GM12878 (cell line): ENCODE results near the gene TC2N.

ENCODE experiments used
- E2F4 ChIP-seq: IDR thresholded peaks from 2 replicates; pipeline ENCODE4 v1.6.1; 2012; ENCODE audit warnings: low read depth, low read length, improper control_type of control experiment
- EZH2 ChIP-seq: IDR thresholded peaks from 2 replicates; pipeline ENCODE4 v1.6.1; 2012; ENCODE audit warnings: low read depth, mild to moderate bottlenecking, control low read depth, inconsistent platforms, low read length, borderline replicate concordance; ENCODE audit not compliant: control insufficient read depth
- FOS ChIP-seq: IDR thresholded peaks from 3 replicates; pipeline ENCODE4 v1.6.1; 2011; ENCODE audit warnings: borderline replicate concordance; ENCODE audit not compliant: insufficient read length; ENCODE audit errors: extremely low read depth
- HDAC2 ChIP-seq: fragments of 200-600 bp; sonication (generic); IDR thresholded peaks from 2 replicates; pipeline ENCODE4 v1.6.1; 2017
- IKZF1 ChIP-seq: fragments of 450-650 bp; conservative IDR thresholded peaks from 2 replicates; pipeline ENCODE4 v1.6.1; 2017; ENCODE audit warnings: antibody characterized with exemption, mild to moderate bottlenecking
- JUNB ChIP-seq: IDR thresholded peaks from 2 replicates; pipeline ENCODE4 v1.6.1; 2016; ENCODE audit warnings: antibody characterized with exemption, mild to moderate bottlenecking
- NRF1 ChIP-seq: conservative IDR thresholded peaks from 2 replicates; pipeline ENCODE4 v1.6.1; 2011; ENCODE audit warnings: mild to moderate bottlenecking, low read depth, low read length, improper control_type of control experiment
- POLR2A ChIP-seq: IDR thresholded peaks from 2 replicates; pipeline ENCODE4 v1.6.1; 2011; ENCODE audit warnings: low read depth, mild to moderate bottlenecking, low read length
- RAD21 ChIP-seq: IDR thresholded peaks from 2 replicates; pipeline ENCODE4 v1.6.1; 2011; ENCODE audit warnings: mild to moderate bottlenecking, low read depth, low read length, moderate library complexity; ENCODE audit not compliant: insufficient read depth
- REST ChIP-seq: IDR thresholded peaks from 2 replicates; pipeline ENCODE4 v1.6.1; 2012; ENCODE audit warnings: mild to moderate bottlenecking, low read depth, low read length
- SIN3A ChIP-seq: IDR thresholded peaks from 2 replicates; pipeline ENCODE4 v1.6.1; 2012; ENCODE audit warnings: low read depth, low read length, improper control_type of control experiment
- SRF ChIP-seq, 2 experiments: IDR thresholded peaks; 2 replicates each; pipeline ENCODE4 v1.6.1; 2011; ENCODE audit warnings: low read depth in 2 of 2, low read length in 2 of 2, mild to moderate bottlenecking in 1 of 2, moderate library complexity in 1 of 2
- ZNF687 ChIP-seq: fragments of 450-650 bp; IDR thresholded peaks from 2 replicates; pipeline ENCODE4 v1.6.1; 2017; ENCODE audit warnings: mild to moderate bottlenecking, moderate library complexity
- ZZZ3 ChIP-seq: IDR thresholded peaks from 2 replicates; pipeline ENCODE4 v1.6.1; 2011; ENCODE audit warnings: low read depth; ENCODE audit not compliant: control insufficient read depth, insufficient read length

GRCh38 chr14:91906374-91906773 is 39.0 kb upstream of the TC2N start:
- no peak for TF ChIP-seq RAD21
- no peak for TF ChIP-seq NRF1
- no peak for TF ChIP-seq ZNF687
- TF ChIP-seq SRF (IDR thresholded peaks at IDR 0.05; ENCODE audit: low read depth in 2 of 2, low read length in 2 of 2), result no peak
- TF ChIP-seq HDAC2, result no peak
- no peak for TF ChIP-seq EZH2
- TF ChIP-seq E2F4, result no peak
- no peak for TF ChIP-seq POLR2A
- no peak for TF ChIP-seq IKZF1
- TF ChIP-seq JUNB, result no peak
- no peak for TF ChIP-seq ZZZ3
- TF ChIP-seq FOS, result no peak
- TF ChIP-seq SIN3A, result no peak
- no peak for TF ChIP-seq REST
